Activated T-helper 1 cell treated with Interleukin-2 at 50 U/mL for 16 hours (primary cell): ENCODE results near the gene LRP4.
A peak's percentile ranks its signal among the peaks of the same experiment; 100 is the strongest.
"Not testable (repeated sequence)": the region's sequence is repeated elsewhere in the genome, so short reads cannot be mapped to it uniquely, and the experiment has no call there.

Experiments
- DNase-seq: peaks from one replicate; pipeline ENCODE4 v3.0.0-alpha.2; 2020; ENCODE audit warnings: low read depth

LRP4 gene, protein sequence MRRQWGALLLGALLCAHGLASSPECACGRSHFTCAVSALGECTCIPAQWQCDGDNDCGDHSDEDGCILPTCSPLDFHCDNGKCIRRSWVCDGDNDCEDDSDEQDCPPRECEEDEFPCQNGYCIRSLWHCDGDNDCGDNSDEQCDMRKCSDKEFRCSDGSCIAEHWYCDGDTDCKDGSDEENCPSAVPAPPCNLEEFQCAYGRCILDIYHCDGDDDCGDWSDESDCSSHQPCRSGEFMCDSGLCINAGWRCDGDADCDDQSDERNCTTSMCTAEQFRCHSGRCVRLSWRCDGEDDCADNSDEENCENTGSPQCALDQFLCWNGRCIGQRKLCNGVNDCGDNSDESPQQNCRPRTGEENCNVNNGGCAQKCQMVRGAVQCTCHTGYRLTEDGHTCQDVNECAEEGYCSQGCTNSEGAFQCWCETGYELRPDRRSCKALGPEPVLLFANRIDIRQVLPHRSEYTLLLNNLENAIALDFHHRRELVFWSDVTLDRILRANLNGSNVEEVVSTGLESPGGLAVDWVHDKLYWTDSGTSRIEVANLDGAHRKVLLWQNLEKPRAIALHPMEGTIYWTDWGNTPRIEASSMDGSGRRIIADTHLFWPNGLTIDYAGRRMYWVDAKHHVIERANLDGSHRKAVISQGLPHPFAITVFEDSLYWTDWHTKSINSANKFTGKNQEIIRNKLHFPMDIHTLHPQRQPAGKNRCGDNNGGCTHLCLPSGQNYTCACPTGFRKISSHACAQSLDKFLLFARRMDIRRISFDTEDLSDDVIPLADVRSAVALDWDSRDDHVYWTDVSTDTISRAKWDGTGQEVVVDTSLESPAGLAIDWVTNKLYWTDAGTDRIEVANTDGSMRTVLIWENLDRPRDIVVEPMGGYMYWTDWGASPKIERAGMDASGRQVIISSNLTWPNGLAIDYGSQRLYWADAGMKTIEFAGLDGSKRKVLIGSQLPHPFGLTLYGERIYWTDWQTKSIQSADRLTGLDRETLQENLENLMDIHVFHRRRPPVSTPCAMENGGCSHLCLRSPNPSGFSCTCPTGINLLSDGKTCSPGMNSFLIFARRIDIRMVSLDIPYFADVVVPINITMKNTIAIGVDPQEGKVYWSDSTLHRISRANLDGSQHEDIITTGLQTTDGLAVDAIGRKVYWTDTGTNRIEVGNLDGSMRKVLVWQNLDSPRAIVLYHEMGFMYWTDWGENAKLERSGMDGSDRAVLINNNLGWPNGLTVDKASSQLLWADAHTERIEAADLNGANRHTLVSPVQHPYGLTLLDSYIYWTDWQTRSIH (N-terminal part only)

DNA sequence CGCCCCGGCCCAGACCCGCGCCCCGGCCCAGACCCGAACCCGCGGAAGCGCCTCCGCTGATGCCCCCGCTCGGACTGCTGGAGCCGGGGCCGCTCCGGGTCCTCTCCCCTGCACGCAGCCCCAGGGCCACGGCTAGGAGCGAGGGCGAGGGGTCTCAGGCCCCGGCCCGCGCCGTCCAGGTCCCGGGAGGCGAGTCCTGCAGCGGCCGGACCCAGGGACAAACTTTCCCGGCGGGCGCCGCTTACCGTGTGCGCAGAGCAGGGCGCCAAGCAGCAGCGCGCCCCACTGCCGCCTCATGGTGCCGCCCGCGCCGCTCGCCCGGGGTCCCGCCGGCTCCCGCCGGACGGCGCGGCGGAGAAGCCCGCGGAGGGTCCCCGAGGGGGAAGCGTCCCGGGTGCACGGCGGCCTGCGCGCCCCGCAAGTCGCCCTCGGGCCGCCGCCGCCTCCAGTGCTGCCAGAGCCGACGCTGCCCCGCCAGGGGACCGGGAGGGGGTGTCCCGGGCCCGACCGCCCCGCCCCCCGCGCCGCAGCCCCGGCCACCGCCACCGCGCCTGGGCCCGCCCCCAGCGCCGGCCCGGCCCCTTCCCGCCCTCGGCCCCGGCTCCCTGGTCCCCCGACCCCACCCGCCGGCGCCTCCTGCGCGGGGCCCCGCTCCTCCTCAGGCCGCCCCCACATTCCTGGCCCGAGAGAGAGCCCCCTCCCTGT lies at the start of gene LRP4:
Gene LRP4 (minus strand): TSS at position 468 of the 705 bp plus-strand sequence. CDS start 171 bp downstream, at position 297.
- DNase-seq: no peak

- no peak for DNase-seq
Measured at GRCh38 chr11:46967962-46968361, 49.6 kb upstream of the LRP4 start.

GRCh38 chr11:46966773-46967172 lies 48.4 kb upstream of the LRP4 start:
- DNase-seq: no peak

GRCh38 chr11:46963844-46964243 lies 45.5 kb upstream of the LRP4 start:
- no peak for DNase-seq

DNA sequence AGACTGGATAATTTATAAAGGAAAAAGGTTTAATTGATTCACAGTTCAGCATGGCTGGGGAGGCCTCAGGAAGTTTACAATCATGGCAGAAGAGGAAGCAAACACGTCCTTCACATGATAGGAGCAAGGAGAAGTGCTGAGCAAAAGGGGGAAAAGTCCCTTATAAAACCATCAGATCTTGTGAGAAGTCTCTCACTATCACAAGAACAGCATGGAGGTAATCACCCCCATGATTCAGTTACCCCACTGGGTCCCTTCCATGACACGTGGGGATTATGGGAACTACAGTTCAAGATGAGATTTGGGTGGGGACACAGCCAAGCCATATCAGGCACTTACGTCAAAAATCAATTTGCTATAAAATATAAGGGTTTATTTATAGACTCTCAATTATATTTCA lies 43.5 kb upstream of the LRP4 start:
- DNase-seq: not testable (repeated sequence)

GRCh38 chr11:46961041-46961440 lies 42.7 kb upstream of the LRP4 start:
- DNase-seq: no peak

DNA sequence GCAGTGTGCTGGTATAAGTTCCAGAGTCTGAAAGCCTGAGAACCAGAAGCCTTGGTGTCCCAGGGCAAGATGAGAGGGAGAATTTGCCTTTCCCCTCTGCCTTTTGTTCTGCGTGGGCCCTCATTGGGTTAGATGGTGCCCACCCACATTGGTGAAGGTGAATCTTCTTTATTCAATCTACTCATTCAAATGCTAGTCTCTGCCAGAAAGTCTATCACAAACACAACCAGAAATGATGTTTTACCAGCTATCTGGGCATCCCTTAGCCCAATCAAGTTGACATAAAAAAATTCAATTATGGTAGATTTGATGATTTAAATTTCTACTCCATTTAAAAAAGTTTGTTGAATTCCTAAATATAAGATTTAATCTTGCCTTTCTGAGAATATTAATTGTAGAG lies 40.4 kb upstream of the LRP4 start:
- DNase-seq: no peak

DNA sequence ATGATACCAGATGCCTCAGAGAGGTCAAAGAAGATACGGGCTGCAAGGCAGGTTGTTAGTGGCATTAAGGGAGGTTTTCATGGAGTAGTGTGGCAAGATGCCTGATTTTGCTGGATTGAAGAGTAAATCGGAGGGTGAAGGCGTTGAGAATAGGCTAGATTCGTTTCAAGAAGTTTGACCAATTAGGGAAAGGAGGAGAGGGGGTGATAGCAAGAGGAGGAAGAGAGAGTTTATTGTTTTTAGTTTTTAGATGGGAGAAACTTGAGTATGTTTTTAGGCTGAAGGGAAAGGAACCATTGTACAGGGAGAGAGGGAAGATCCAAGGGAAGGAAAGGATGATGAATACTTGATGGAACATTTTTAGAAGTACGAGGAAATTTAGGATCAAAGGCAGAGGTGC lies 34.7 kb upstream of the LRP4 start:
- no peak for DNase-seq

- DNase-seq: no peak
Measured at GRCh38 chr11:46952553-46952952, 34.2 kb upstream of the LRP4 start.

- DNase-seq: no peak
Measured at GRCh38 chr11:46951864-46952263, 33.5 kb upstream of the LRP4 start.

GRCh38 chr11:46949297-46949696 lies 30.9 kb upstream of the LRP4 start:
- DNase-seq: no peak

DNA sequence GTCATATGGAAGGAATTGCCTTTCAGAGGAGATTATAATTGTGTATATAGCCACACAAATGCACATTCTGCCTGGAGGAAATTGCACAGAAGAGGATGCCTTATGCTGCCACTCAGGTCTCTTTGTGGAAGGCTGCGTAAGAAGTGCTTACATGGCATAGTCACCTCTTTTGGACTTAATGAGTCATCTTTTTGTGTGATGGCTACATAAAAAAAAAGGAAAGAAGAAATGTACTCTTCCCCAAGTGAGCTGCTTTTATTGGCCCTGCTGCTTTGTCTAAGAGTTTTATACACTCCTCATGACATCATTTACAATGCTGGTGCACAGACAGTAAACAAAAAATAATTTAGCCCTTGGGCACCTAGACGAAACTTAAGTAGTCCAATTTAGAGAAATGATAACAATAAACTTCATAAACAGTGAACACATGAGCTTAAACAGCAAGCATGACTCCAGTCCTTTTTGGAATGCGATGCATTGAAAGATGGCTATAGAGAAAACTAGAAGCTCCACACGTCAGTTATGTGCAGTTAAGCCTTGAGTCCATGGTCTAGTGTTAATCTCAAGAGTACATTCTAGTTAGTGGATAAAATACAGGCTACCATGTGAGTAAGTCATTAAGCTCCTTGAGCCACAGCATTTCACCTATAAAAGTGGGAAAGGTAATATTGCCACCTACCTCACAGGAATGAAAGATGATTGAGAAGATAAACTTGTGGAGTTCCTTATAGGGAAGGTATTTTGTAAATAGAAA lies 30.2 kb upstream of the LRP4 start:
- no peak for DNase-seq

- DNase-seq: no peak
Measured at GRCh38 chr11:46947399-46948077, 29.2 kb upstream of the LRP4 start.

GRCh38 chr11:46944356-46945075 lies 26.2 kb upstream of the LRP4 start:
- no peak for DNase-seq

GRCh38 chr11:46942172-46942571 lies 23.8 kb upstream of the LRP4 start:
- no peak for DNase-seq

- peak; percentile 87 for DNase-seq
Measured at GRCh38 chr11:46936138-46937110, 18.1 kb upstream of the LRP4 start, which contains the start of gene CSTPP1. Gene CSTPP1 (plus strand): TSS chr11:46936761. CDS start chr11:46936806, 45 bp downstream.

DNA sequence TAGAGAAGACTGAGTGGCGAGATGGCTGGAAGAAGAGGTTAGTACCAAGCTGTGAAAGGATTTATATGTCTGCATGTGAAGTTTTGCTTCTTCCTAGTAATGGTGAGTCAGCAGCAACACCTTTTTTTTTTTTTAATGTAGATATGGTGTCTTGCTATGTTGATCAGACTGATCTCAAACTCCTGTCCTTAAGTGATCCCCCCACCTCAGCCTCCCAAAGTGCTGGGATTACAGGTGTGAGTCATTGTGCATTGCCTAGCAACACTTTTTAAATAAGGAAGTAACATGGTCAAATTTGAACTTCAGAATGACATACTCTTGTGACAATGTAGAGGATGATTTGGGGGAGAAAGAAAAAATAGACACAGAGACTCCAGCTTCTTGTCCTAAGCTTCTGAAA lies 11.7 kb upstream of the LRP4 start:
- no peak for DNase-seq

DNA sequence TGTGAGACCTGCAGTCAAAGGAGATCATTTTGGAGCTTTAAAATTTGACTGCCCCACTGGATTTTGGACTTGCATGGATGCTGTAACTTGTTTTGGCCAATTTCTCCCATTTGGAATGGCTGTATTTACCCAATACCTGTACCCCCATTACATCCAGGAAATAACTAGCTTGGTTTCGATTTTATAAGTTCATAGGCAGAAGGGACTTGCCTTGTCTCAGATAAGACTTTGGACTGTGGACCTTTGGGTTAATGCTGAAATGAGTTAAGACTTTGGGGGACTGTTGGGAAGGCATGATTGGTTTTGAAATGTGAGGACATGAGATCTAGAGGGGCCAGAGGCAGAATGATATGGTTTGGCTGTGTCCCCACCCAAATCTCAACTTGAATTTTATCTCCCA lies 10.4 kb upstream of the LRP4 start:
- DNase-seq: not testable (repeated sequence)
